LNCAP (cell line): ENCODE measurements around the gene AGPAT4.

Experiments used
- CTCF ChIP-seq: fragments of 450-650 bp; IDR thresholded peaks from 2 replicates; pipeline ENCODE4 v1.5.1; 2017; ENCODE audit warnings: mild to moderate bottlenecking

AGPAT4 gene

GRCh38 chr6:161198783-161199460 is 74.9 kb downstream of the AGPAT4 start:
- no peak for TF ChIP-seq CTCF

DNA sequence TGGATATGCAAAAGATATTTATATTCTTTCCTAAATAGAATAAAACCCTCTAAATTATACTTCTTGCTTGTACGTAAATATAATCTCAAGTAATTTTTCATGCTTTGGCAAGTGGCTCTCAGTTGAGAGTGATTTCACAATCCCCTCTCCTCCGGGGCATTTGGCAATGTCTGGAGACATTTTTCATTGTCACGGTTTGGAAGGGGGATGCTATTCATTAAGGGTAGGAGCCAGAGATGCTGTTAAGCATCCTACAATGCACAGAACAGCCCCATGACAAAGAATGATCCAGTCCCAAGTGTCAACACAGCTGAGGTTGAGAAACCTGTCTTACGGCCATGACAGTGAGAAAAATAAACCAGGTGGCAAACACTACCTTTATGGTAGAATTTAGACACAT is 75.7 kb downstream of the AGPAT4 start:
- no peak for TF ChIP-seq CTCF

DNA sequence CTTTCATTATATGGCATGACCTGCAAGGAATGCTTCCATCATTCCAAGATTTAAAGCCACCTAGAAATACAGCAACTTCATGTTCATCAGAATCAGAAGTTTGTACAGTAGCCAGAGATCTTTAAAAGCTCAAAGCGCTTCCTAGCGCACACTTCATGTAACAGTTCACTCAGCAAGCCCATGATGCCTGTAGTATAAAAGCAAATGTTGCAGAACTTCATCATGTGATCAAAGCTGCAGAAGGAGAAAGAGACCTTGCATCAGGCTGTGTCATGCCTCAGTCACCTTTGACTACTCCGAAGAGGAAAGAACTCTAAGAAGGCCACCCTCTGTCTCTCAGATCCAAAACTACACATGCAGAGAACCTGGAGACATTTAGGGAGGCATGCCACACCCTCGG is 78.5 kb downstream of the AGPAT4 start:
- no peak for TF ChIP-seq CTCF

GRCh38 chr6:161194374-161194773 is 79.5 kb downstream of the AGPAT4 start:
- TF ChIP-seq CTCF = no peak

- no peak for TF ChIP-seq CTCF
Observed at GRCh38 chr6:161192636-161193411, 81.0 kb downstream of the AGPAT4 start.

GRCh38 chr6:161191671-161192070 is 82.2 kb downstream of the AGPAT4 start:
- no peak for TF ChIP-seq CTCF

DNA sequence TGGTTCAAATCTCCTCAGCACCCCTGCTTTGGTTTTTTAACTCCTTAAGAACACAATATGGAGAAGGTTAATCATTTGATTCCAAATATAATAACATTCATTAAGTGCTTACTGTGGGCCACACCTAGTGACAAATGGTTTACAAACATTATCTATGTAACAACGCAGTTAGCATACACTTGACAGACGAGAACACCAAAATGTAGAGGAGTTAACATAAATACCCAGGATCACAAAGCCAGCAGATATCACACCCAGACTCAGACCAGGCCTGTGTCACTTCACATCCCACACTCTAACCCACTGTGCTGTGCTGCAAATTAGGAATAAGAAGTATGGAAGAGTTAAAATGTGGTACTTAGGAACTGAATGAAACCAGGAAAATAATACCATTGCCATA is 82.9 kb downstream of the AGPAT4 start:
- no peak for TF ChIP-seq CTCF
